LNCaP clone FGC (cell line): Measurements from ENCODE around the gene SLC6A19.

Source experiments
- DNase-seq: peaks from one replicate; pipeline ENCODE4 v3.0.0-alpha.2; 2011; ENCODE audit warnings: low read depth
- H3K4me3 ChIP-seq: 2 replicates; pipeline ENCODE4 v1.5.1; 2011; ENCODE audit warnings: mild to moderate bottlenecking, low read depth, low read length, control low read depth
- CTCF ChIP-seq: IDR thresholded peaks from 2 replicates; pipeline ENCODE4 v1.5.1; 2012; ENCODE audit warnings: mild to moderate bottlenecking; ENCODE audit not compliant: control insufficient read depth, insufficient read depth; ENCODE audit errors: extremely low read depth

The SLC6A19 gene

GRCh38 chr5:1201327-1202025 is at the start of gene SLC6A19:
Gene SLC6A19 (plus strand): TSS chr5:1201595. CDS start chr5:1201651, 56 bp downstream.
- peak; percentile 19 for DNase-seq
- no peak within 1 kb of the TSS for H3K4me3 ChIP-seq
- no peak for TF ChIP-seq CTCF

GRCh38 chr5:1152156-1152555 is 49.2 kb upstream of the SLC6A19 start:
- H3K4me3 ChIP-seq: no peak overlapping the region
- TF ChIP-seq CTCF: no peak
- no peak for DNase-seq

GRCh38 chr5:1152771-1153282 is 48.6 kb upstream of the SLC6A19 start:
- TF ChIP-seq CTCF: 0 out of 2 replicates have a peak, but pooled peaks have one; percentile 0
- DNase-seq: peak; percentile 85
- H3K4me3 ChIP-seq: no peak overlapping the region

- no peak for TF ChIP-seq CTCF
- no peak overlapping the region for H3K4me3 ChIP-seq
- no peak for DNase-seq
These were observed 48.0 kb upstream of the SLC6A19 start for GRCh38 chr5:1153428-1153827.

GRCh38 chr5:1155191-1156032 is 46.0 kb upstream of the SLC6A19 start:
- no peak overlapping the region for H3K4me3 ChIP-seq
- DNase-seq: no peak
- TF ChIP-seq CTCF: no peak

- H3K4me3 ChIP-seq: no peak overlapping the region
These were observed 45.2 kb upstream of the SLC6A19 start for GRCh38 chr5:1156033-1156753.

More at GRCh38 chr5:1156033-1156753, 45.2 kb upstream of the SLC6A19 start:
- TF ChIP-seq CTCF: no peak
- no peak for DNase-seq
